K562 (cell line): ENCODE measurements around the gene TYW1. TPM values are rescaled to one million over a fixed set of nuclear protein-coding genes. Genes with fewer than 3 reads are reported as not detected.
A peak's percentile ranks its signal among the peaks of the same experiment; 100 is the strongest.

Experiments used
- ATF7 ChIP-seq: fragments of 450-650 bp; IDR thresholded peaks from 2 replicates; pipeline ENCODE4 v1.7.1; 2014; ENCODE audit warnings: mild to moderate bottlenecking, moderate library complexity
- C11orf30 ChIP-seq: fragments of 450-650 bp; IDR thresholded peaks from 2 replicates; pipeline ENCODE4 v1.6.1; 2016; ENCODE audit warnings: low read depth, mild to moderate bottlenecking
- CREB3L1 ChIP-seq: fragments of 450-650 bp; IDR thresholded peaks from 2 replicates; pipeline ENCODE4 v1.6.1; 2014; ENCODE audit warnings: low read depth, mild to moderate bottlenecking, moderate library complexity, borderline replicate concordance
- CREM ChIP-seq: IDR thresholded peaks from 2 replicates; pipeline ENCODE4 v1.6.1; 2014; ENCODE audit warnings: antibody characterized with exemption, low read depth
- EP400 ChIP-seq: fragments of 450-650 bp; IDR thresholded peaks from 2 replicates; pipeline ENCODE4 v1.6.1; 2017; ENCODE audit warnings: antibody characterized with exemption, mild to moderate bottlenecking, moderate library complexity
- FOS ChIP-seq: IDR thresholded peaks from 3 replicates; pipeline ENCODE4 v1.6.1; 2011; ENCODE audit not compliant: insufficient read length; ENCODE audit errors: extremely low read depth
- FOXK2 ChIP-seq, 2 experiments: fragments of 450-650 bp; IDR thresholded peaks in 1 of 2; conservative IDR thresholded peaks in 1 of 2; 2 replicates each; pipeline ENCODE4 v1.6.1; 2016; ENCODE audit warnings: low read depth in 2 of 2, mild to moderate bottlenecking in 1 of 2
- HCFC1 ChIP-seq: IDR thresholded peaks from 2 replicates; pipeline ENCODE4 v1.6.1; 2012; ENCODE audit warnings: low read depth, low read length, improper control_type of control experiment
- MAZ ChIP-seq, 2 experiments: fragments of 450-650 bp in 1 of 2; sonication (generic) in 1 of 2; formaldehyde crosslinking; IDR thresholded peaks in 1 of 2; conservative IDR thresholded peaks in 1 of 2; 2 replicates each; pipeline versions ENCODE4 v1.4.0 to v1.5.0; 2020; ENCODE audit warnings: mild to moderate bottlenecking in 1 of 2, missing genetic modification reagents in 1 of 2
- MNT ChIP-seq, 2 experiments: fragments of 450-650 bp; conservative IDR thresholded peaks; 2 replicates each; pipeline ENCODE4 v1.6.1; 2017; ENCODE audit warnings: mild to moderate bottlenecking in 2 of 2, moderate library complexity in 2 of 2
- MXI1 ChIP-seq: IDR thresholded peaks from 2 replicates; pipeline ENCODE4 v1.6.1; 2011; ENCODE audit warnings: low read depth, mild to moderate bottlenecking, improper control_type of control experiment, low read length
- POLR2A ChIP-seq: fragments of 450-650 bp; conservative IDR thresholded peaks from 2 replicates; pipeline ENCODE4 v1.6.1; 2016
- SMAD4 ChIP-seq: fragments of 250-450 bp; sonication (Bioruptor Pico); conservative IDR thresholded peaks from 2 replicates; pipeline ENCODE4 v1.8.0; 2021; ENCODE audit warnings: inconsistent platforms, mild to moderate bottlenecking, moderate library complexity
- SOX6 ChIP-seq: fragments of 450-650 bp; IDR thresholded peaks from 2 replicates; pipeline ENCODE4 v1.6.1; 2014; ENCODE audit warnings: mild to moderate bottlenecking
- TAF1 ChIP-seq: IDR thresholded peaks from 2 replicates; pipeline ENCODE4 v1.6.1; 2011; ENCODE audit warnings: mild to moderate bottlenecking, low read length, moderate library complexity; ENCODE audit not compliant: insufficient read depth, control insufficient read depth, severe bottlenecking; ENCODE audit errors: extremely low read depth
- TAF7 ChIP-seq: fragments of 450-650 bp; IDR thresholded peaks from 2 replicates; pipeline ENCODE4 v1.6.1; 2016; ENCODE audit warnings: missing genetic modification characterization, missing compliant biosample characterization
- TCF7L2 ChIP-seq: fragments of 150-350 bp; IDR thresholded peaks from 2 replicates; pipeline ENCODE4 v1.6.1; 2016; ENCODE audit warnings: low read depth, mild to moderate bottlenecking, low read length, moderate library complexity
- THAP12 ChIP-seq: fragments of 250-450 bp; sonication (Bioruptor Pico); IDR thresholded peaks from 2 replicates; pipeline ENCODE4 v1.9.0; 2021; ENCODE audit warnings: mild to moderate bottlenecking, inconsistent platforms
- ZFX ChIP-seq: sonication (generic); formaldehyde crosslinking; IDR thresholded peaks from 2 replicates; pipeline ENCODE4 v1.8.0; 2022; ENCODE audit warnings: mild to moderate bottlenecking, missing genetic modification reagents, moderate library complexity
- ZNF639 ChIP-seq, 2 experiments: fragments of 200-800 bp in 1 of 2; sonication (Bioruptor generic) in 1 of 2; sonication (generic) in 1 of 2; formaldehyde crosslinking in 1 of 2; IDR thresholded peaks in 1 of 2; conservative IDR thresholded peaks in 1 of 2; 2 replicates each; pipeline versions ENCODE4 v1.5.0 to v1.6.1; 2016 to 2020; ENCODE audit warnings: missing compliant biosample characterization in 1 of 2, missing genetic modification characterization in 1 of 2, missing genetic modification reagents in 1 of 2
- ZSCAN29 ChIP-seq: fragments of 450-650 bp; IDR thresholded peaks from 2 replicates; pipeline ENCODE4 v1.6.1; 2017
- polyA plus RNA-seq, 8 experiments: library from polyadenylated mRNA; depleted of rRNA in 4 of 8; stranded (reverse) in 5 of 8; unstranded in 3 of 8; fragments of >200 nt; fragmentation: Nextera tagmentation in 2 of 8; fragmentation: Illumina TruSeq in 1 of 8; extraction: Ambion mirVana in 2 of 8; extraction: Trizol in 1 of 8; gene quantifications; 2 replicates each; pipeline versions ENCODE4 v1.2.1 to v1.2.3, GENCODE V29; 2011 to 2014; ENCODE audit warnings: inconsistent platforms in 1 of 8, missing spikeins in 1 of 8
- total RNA-seq, 7 experiments: library from RNA; depleted of rRNA in 6 of 7; stranded (reverse); fragments of >200 nt in 6 of 7; fragmentation: Illumina TruSeq in 2 of 7; extraction: Trizol in 2 of 7; gene quantifications; 2 replicates each; pipeline versions ENCODE4 v1.2.1 to v1.2.3, GENCODE V29; 2011 to 2021; ENCODE audit warnings: low replicate concordance in 1 of 7

The TYW1 gene
- total and polyA plus RNA-seq, 9 of the 15 experiments (the other 6 are each of a cell fraction or from before 2014, with no cell fraction given): 17.4 to 32.0 (median 26.2) TPM

GRCh38 chr7:66996444-66997191 is at the start of gene TYW1 (continued):
- TF ChIP-seq ZFX (CRISPR knock-in tag): 0 out of 2 replicates have a peak, but pooled peaks have one; percentile 44
- peak; percentile 81 for TF ChIP-seq FOS
- TF ChIP-seq ZNF639 (CRISPR knock-in tag; conservative IDR thresholded peaks at IDR 0.05 in 1 of 2, IDR thresholded peaks at IDR 0.05 in 1 of 2): peak in 1 of 2 experiments; percentile 89; a peak in 2 of 4 replicates
- TF ChIP-seq EP400: peak; percentile 75
- TF ChIP-seq MNT (conservative IDR thresholded peaks at IDR 0.05): peak; percentile 67 to 85
- peak; percentile 88 for TF ChIP-seq TAF1
- TF ChIP-seq ZSCAN29: peak; percentile 69; the same call in 1 of the 2 replicates
- 0 out of 2 replicates have a peak, but pooled peaks have one; percentile 13 for TF ChIP-seq SOX6
- peak; percentile 68 for TF ChIP-seq TAF7 (tag)
- peak; percentile 62 for TF ChIP-seq CREM
- 0 out of 2 replicates have a peak, but pooled peaks have one; percentile 57 for TF ChIP-seq TCF7L2
- peak; percentile 88 for TF ChIP-seq THAP12
- 0 out of 4 replicates have a peak, but pooled peaks of 1 of the 2 experiments have one; percentile 23 for TF ChIP-seq MAZ (CRISPR knock-in tag; conservative IDR thresholded peaks at IDR 0.05 in 1 of 2, IDR thresholded peaks at IDR 0.05 in 1 of 2)
- TF ChIP-seq CREB3L1: peak; percentile 58; the same call in 1 of the 2 replicates
- peak; percentile 61; the same call in 1 of the 2 replicates for TF ChIP-seq MXI1
- 0 out of 2 replicates have a peak, but pooled peaks have one; percentile 38 for TF ChIP-seq SMAD4 (CRISPR knock-in tag)
- peak; percentile 88 for TF ChIP-seq C11orf30
- peak; percentile 64 for TF ChIP-seq ATF7
- peak; percentile 65 for TF ChIP-seq HCFC1
- peak; percentile 97 for TF ChIP-seq POLR2A
- TF ChIP-seq FOXK2 (conservative IDR thresholded peaks at IDR 0.05 in 1 of 2, IDR thresholded peaks at IDR 0.05 in 1 of 2; ENCODE audit: low read depth in 2 of 2): peak; percentile 9 to 49; a peak in 2 of 4 replicates
